GM12873 (cell line): Measurements from ENCODE around the gene RIPOR3.

Source experiments
- CTCF ChIP-seq: IDR thresholded peaks from 2 replicates; pipeline ENCODE4 v1.5.1; 2012; ENCODE audit warnings: low read depth, mild to moderate bottlenecking, moderate library complexity, low read length, control low read depth; ENCODE audit not compliant: insufficient read depth; ENCODE audit errors: missing control alignments

RIPOR3 gene

DNA sequence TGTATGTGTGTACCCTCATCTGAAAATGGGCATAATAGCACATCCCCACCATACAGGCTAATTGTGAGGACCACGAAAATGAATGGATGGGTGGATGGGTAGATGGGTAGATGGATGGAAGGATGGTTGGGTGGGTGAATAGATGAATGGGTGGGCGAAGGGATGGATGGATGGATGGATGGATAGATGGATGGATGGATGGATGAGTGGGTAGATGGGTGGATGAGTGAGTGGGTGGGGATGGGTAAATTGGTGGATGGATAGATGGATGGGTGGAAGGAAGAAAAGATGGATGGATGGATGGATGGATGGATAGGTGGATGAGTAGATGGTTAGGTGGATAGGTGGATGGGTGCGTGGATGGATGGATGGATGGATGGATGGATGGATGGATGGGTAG lies 19.7 kb downstream of the RIPOR3 start:
- TF ChIP-seq CTCF, result no peak

- TF ChIP-seq CTCF, result no peak
Measured at GRCh38 chr20:50670126-50670862, 21.0 kb downstream of the RIPOR3 start.

DNA sequence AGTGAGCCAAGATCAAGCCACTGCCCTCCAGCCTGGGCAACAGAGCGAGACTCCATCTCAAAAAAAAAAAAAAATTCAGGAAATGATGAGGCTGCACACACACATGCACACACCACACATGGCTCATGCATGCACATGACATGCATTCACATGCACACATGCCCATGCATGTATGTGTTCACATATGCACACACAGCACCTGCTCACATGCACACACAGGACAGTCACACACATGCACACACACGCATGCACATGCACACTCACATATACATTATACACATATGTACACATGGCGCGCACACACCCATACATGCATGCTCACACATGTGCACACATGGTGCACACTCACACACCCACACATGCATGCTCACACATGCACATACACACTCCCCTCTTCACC lies 22.5 kb downstream of the RIPOR3 start:
- no peak for TF ChIP-seq CTCF

DNA sequence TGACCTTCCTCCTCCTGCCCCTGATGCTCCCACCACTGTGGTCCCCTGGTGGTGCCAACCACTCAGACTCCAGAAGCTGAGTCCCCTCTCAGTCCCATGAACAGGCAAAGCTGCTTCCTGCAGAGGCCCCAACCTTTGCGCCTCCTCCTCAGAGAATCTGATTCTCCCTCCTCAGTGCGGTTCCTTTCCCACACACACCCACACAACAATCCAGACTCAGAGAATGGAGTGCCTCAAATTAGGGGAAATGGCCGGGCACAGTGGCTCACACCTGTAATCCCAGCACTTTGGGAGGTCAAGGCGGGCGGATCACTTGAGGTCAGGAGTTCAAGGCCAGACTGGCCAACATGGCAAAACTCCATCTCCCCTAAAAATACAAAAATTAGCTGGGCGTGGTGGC lies 23.0 kb downstream of the RIPOR3 start:
- no peak for TF ChIP-seq CTCF

- no peak for TF ChIP-seq CTCF
Measured at GRCh38 chr20:50666709-50667298, 24.5 kb downstream of the RIPOR3 start.

DNA sequence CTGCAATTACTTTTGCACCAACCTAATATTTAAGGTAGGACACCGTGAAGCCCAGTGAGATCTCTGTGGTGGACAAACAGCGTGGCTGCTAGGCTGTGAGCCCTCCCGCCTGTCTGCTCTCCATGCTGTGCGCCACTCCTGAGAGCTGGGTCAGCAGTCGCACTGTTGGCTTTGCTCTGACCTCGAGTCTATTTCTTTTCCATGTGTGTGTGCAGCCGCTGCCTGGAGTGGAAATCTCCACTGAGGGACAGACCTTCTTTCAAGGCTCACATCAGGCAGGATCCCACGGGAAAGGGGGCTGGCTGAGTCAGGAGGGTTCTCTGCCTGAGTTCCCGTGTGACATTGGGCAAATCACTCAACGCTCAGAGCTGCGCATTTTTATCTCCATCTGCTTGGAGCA lies 27.1 kb downstream of the RIPOR3 start:
- TF ChIP-seq CTCF, result no peak

GRCh38 chr20:50663095-50663821 lies 28.1 kb downstream of the RIPOR3 start:
- peak; percentile 46 for TF ChIP-seq CTCF
